ENCODE results near the gene SPDYE2B.
"Not testable (repeated sequence)": the region's sequence is repeated elsewhere in the genome, so short reads cannot be mapped to it uniquely, and the experiment has no call there.

GRCh38 chr7:102696009-102696408 is 45.9 kb downstream of the SPDYE2B start:
- TF ChIP-seq POLR2AphosphoS5, POLR2A, CTCF, EP300 (IDR thresholded peaks at IDR 0.05): not testable (repeated sequence)

Data from sigmoid colon (tissue), 4 donors.